Neuronal stem cell (in vitro differentiated cells): ENCODE measurements around the gene PDE11A.

Experiments
- DNase-seq: peaks from one replicate; pipeline ENCODE4 v3.0.0-alpha.2; 2013; ENCODE audit warnings: low spot score
- H2AFZ ChIP-seq: one replicate; pipeline ENCODE4 v1.6.1; 2013; ENCODE audit warnings: mild to moderate bottlenecking, low read length, inconsistent platforms
- H2AK5ac ChIP-seq: 2 replicates; pipeline ENCODE4 v1.6.1; 2013; ENCODE audit warnings: low read depth, mild to moderate bottlenecking, inconsistent platforms, low read length, moderate library complexity, mixed read lengths
- H2BK120ac ChIP-seq: 2 replicates; pipeline ENCODE4 v1.6.1; 2013; ENCODE audit warnings: low read depth, mild to moderate bottlenecking, inconsistent platforms, low read length, moderate library complexity, mixed read lengths
- H2BK12ac ChIP-seq: one replicate; pipeline ENCODE4 v1.6.1; 2013; ENCODE audit warnings: low read length, inconsistent platforms
- H2BK15ac ChIP-seq: 2 replicates; pipeline ENCODE4 v1.6.1; 2013; ENCODE audit warnings: mild to moderate bottlenecking, low read length, inconsistent platforms, mixed read lengths
- H2BK5ac ChIP-seq: one replicate; pipeline ENCODE4 v1.6.1; 2013; ENCODE audit warnings: inconsistent platforms, mild to moderate bottlenecking, low read length, moderate library complexity
- H3K14ac ChIP-seq: one replicate; pipeline ENCODE4 v1.6.1; 2013; ENCODE audit warnings: low read length, inconsistent platforms
- H3K18ac ChIP-seq: 2 replicates; pipeline ENCODE4 v1.6.1; 2013; ENCODE audit warnings: low read length, inconsistent platforms
- H3K23ac ChIP-seq: 2 replicates; pipeline ENCODE4 v1.6.1; 2013; ENCODE audit warnings: low read depth, mild to moderate bottlenecking, mixed read lengths, low read length, inconsistent platforms; ENCODE audit not compliant: poor library complexity
- H3K27ac ChIP-seq: replicated peaks from 3 replicates; pipeline ENCODE4 v1.5.1; 2013; ENCODE audit warnings: low read length, inconsistent platforms
- H3K27me3 ChIP-seq, 3 experiments: 2 replicates each; pipeline ENCODE4 v1.6.1; 2013; ENCODE audit warnings: low read length in 3 of 3, mild to moderate bottlenecking in 2 of 3, inconsistent platforms in 1 of 3, low read depth in 1 of 3, mixed read lengths in 1 of 3, moderate library complexity in 1 of 3; ENCODE audit not compliant: control insufficient read depth in 3 of 3, insufficient read depth in 3 of 3
- H3K36me3 ChIP-seq, 2 donors: replicated peaks in 1 of 2; 2 replicates each; pipeline ENCODE4 v1.6.1; 2013; ENCODE audit warnings: low read length in 2 of 2; ENCODE audit not compliant: control insufficient read depth in 2 of 2, insufficient read depth in 2 of 2
- H3K4ac ChIP-seq: 2 replicates; pipeline ENCODE4 v1.6.1; 2013; ENCODE audit warnings: inconsistent platforms, mild to moderate bottlenecking, low read length, moderate library complexity
- H3K4me1 ChIP-seq, 2 donors: 1 replicate in 1 of 2; 2 replicates in 1 of 2; pipeline ENCODE4 v1.6.1; 2013; ENCODE audit warnings: low read length in 2 of 2, low read depth in 1 of 2; ENCODE audit not compliant: control insufficient read depth in 2 of 2, insufficient read depth in 1 of 2
- H3K4me2 ChIP-seq: one replicate; pipeline ENCODE4 v1.6.1; 2013; ENCODE audit warnings: mild to moderate bottlenecking, low read length, inconsistent platforms; ENCODE audit not compliant: insufficient read depth, poor library complexity, severe bottlenecking
- H3K4me3 ChIP-seq, 2 donors: 2 replicates each; pipeline ENCODE4 v1.5.1; 2013; ENCODE audit warnings: low read length in 2 of 2, mild to moderate bottlenecking in 2 of 2, inconsistent platforms in 1 of 2, moderate library complexity in 1 of 2
- H3K79me1 ChIP-seq: one replicate; pipeline ENCODE4 v1.6.1; 2013; ENCODE audit warnings: low read depth, mild to moderate bottlenecking, inconsistent platforms, low read length, moderate library complexity
- H3K9ac ChIP-seq: one replicate; pipeline ENCODE4 v1.6.1; 2013; ENCODE audit warnings: mild to moderate bottlenecking, low read depth, low read length, inconsistent platforms; ENCODE audit not compliant: poor library complexity
- H3K9me3 ChIP-seq, 2 donors: replicated peaks in 1 of 2; 2 replicates each; pipeline versions ENCODE3 to v1.6.1; 2013; ENCODE audit warnings: low read length in 2 of 2, mild to moderate bottlenecking in 2 of 2, inconsistent platforms in 1 of 2, low read depth in 1 of 2, mixed read lengths in 1 of 2, moderate library complexity in 1 of 2; ENCODE audit not compliant: control insufficient read depth in 2 of 2, insufficient read depth in 1 of 2
- H4K8ac ChIP-seq: one replicate; pipeline ENCODE4 v1.6.1; 2013; ENCODE audit warnings: low read depth, mild to moderate bottlenecking, inconsistent platforms, low read length, moderate library complexity
- H4K91ac ChIP-seq: one replicate; pipeline ENCODE4 v1.6.1; 2013; ENCODE audit warnings: low read length, low read depth, mild to moderate bottlenecking, inconsistent platforms; ENCODE audit not compliant: poor library complexity
- WGBS, 2 donors: extraction: QIAGEN DNeasy Blood & Tissue Kit; methylation state at CpG; one replicate each; pipeline ENCODE4 v1.1.7; 2013; ENCODE audit warnings: missing lambda C conversion rate in 2 of 2, mixed read lengths in 1 of 2; ENCODE audit not compliant: insufficient read length in 2 of 2, insufficient replicate concordance in 1 of 2; ENCODE audit errors: extremely low coverage in 2 of 2; 5-methylcytosine and 5-hydroxymethylcytosine counted together

Gene PDE11A

DNA sequence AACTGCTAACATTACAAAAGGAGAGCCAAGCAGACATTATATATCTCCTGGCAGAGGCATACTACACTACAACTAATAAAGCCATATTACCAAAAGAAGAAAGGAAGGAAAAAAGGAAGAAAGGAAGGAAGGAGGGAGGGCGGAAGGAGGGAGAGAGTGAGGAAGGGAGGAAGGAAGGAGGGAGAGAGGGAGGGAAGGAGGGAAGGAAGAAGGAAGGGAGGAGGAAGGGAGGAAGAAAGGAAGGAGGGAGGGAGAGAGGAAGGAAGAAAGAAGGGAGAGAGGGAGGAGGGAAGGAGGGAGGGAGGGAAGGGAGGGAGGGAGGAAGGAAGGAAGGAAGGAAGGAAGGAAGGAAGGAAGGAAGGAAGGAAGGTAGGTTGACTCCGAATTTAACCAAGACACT is 133.4 kb downstream of the PDE11A start:
- H3K4me2 ChIP-seq = no peak overlapping the region
- no peak overlapping the region for H3K18ac ChIP-seq
- no peak overlapping the region for H3K27ac ChIP-seq
- H3K4me3 ChIP-seq = no peak overlapping the region
- no peaks in the 10 kb centered on the region for H3K36me3 ChIP-seq
- H4K91ac ChIP-seq = no peak overlapping the region
- no peak overlapping the region for H2BK120ac ChIP-seq
- H2BK12ac ChIP-seq = no peak overlapping the region
- no peaks in the 10 kb centered on the region for H3K9me3 ChIP-seq
- no peak overlapping the region for H3K23ac ChIP-seq
- no peak overlapping the region for H2BK5ac ChIP-seq
- H2AFZ ChIP-seq = no peak overlapping the region
- H3K9ac ChIP-seq = no peak overlapping the region
- H2AK5ac ChIP-seq = no peak overlapping the region
- H3K4me1 ChIP-seq = no peaks in the 10 kb centered on the region
- no peaks in the 10 kb centered on the region for H3K27me3 ChIP-seq
- no CpG with 5 or more reads among the region's 2 CpGs for WGBS, 2 donors
- no peaks in the 10 kb centered on the region for H3K79me1 ChIP-seq
- H4K8ac ChIP-seq = no peak overlapping the region
- H2BK15ac ChIP-seq = no peak overlapping the region
- no peak overlapping the region for H3K4ac ChIP-seq
- DNase-seq = no peak
- H3K14ac ChIP-seq = no peak overlapping the region

DNA sequence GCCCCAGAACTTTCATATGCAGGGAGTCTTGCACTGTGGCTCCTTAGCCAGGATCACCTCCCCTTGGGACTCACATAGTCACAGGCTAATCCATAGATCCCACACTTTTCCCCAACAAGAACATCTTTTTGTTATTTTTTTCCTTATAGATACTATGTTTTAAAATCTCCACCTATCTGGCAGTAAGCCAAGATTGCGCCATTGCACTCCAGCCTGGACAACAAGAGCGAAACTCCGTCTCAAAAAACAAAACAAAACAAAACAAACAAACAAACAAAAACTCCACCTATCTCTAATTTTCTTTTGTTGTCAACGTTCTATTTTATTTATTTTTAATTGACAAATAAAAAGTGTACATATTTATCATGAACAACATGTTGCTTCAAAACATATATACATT is 141.7 kb downstream of the PDE11A start:
- Histone ChIP-seq H2AK5ac (no peak overlapping the region), H2BK12ac (no peak overlapping the region), H3K27me3 (no peaks in the 10 kb centered on the region), H3K79me1 (no peaks in the 10 kb centered on the region), H3K18ac (no peak overlapping the region), H3K4me3 (peak overlapping the region in 1 of 2 donors; percentile 40), H3K4me1 (no peaks in the 10 kb centered on the region), H4K91ac (no peak overlapping the region), H3K9ac (no peak overlapping the region), H3K14ac (no peak overlapping the region), H3K23ac (no peak overlapping the region), H3K9me3 (no peaks in the 10 kb centered on the region), H3K4me2 (no peak overlapping the region), H2BK120ac (no peak overlapping the region), H3K27ac (no peak overlapping the region), H2BK15ac (no peak overlapping the region), H3K36me3 (no peaks in the 10 kb centered on the region), H3K4ac (no peak overlapping the region), H2BK5ac (no peak overlapping the region), H2AFZ (no peak overlapping the region), H4K8ac (no peak overlapping the region)
- WGBS, 2 donors = 100% methylated on average over 1 of the region's 4 CpGs; no CpG with 5 or more reads in 1 of the 2 donors
- no peak for DNase-seq

DNA sequence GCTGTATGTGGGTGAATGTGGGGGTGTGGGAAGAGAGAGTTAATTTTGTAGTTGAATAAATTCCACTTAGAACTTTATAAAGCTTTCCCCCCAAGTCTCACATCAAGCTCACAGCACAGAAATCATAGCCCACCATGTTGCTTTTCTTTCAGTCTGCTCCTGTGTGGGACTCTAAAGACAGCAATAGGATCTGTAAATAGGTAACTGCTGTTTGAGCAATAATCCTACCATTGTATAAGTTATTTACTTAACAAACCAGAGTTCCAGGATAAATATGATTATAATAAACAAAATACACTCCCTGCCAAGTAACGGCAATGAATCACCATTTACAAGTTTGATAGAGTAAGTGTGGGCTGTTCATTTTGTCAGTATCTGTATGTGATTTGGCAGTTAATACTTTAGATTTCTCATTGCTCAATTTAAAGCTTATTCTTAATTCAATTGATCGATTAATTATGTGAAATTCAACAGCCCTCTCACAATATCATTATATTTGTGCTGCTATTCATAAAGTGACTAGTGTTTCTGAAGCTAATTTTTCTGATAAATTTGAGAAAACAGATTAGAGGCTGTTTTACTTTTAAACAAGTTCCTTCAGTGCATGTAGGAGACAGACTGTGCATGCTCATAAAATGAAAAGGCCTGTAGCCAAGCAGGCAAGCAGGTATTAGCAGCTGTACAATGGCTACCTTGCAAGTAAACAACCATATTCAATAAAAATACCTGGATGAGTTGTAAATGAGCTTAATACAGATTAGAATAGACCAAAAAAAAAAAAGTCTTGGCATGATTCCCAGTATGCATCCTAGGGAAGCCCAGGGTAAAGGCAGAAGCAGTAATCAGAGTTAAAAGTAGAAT is 142.7 kb downstream of the PDE11A start:
- Histone ChIP-seq H3K27me3 (no peaks in the 10 kb centered on the region), H4K91ac (no peak overlapping the region), H2AK5ac (no peak overlapping the region), H3K14ac (no peak overlapping the region), H3K4me2 (no peak overlapping the region), H4K8ac (no peak overlapping the region), H3K36me3 (no peaks in the 10 kb centered on the region), H2AFZ (no peak overlapping the region), H3K9me3 (no peaks in the 10 kb centered on the region), H2BK120ac (no peak overlapping the region), H2BK12ac (no peak overlapping the region), H3K4ac (no peak overlapping the region), H3K18ac (no peak overlapping the region), H3K23ac (no peak overlapping the region), H3K4me1 (no peaks in the 10 kb centered on the region), H3K9ac (no peak overlapping the region), H3K4me3 (no peak overlapping the region), H3K27ac (no peak overlapping the region), H3K79me1 (no peaks in the 10 kb centered on the region), H2BK15ac (no peak overlapping the region), H2BK5ac (no peak overlapping the region)
- WGBS, 2 donors = no CpG with 5 or more reads among the region's 2 CpGs
- no peak for DNase-seq

DNA sequence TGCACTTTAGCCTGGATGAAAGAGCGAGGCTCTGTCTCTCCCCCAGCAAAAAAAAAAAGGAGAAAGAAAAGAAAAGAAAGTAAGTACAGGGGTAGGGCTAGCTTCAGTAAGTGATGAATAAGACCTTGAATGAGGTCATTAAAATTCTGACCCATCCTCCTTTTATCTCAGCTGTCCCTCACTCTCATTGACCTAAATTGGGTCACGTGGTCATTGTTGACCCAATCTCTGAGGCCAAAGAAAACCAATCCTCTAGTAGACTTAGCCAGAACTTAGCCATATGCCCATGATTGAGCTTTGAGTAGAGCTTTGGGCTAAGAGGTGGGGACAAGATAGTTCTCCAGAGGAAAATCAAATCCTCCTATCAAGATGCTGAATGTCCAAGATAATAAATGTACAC is 149.3 kb downstream of the PDE11A start:
- Histone ChIP-seq H3K4me2 (no peak overlapping the region), H3K79me1 (no peaks in the 10 kb centered on the region), H2BK5ac (no peak overlapping the region), H3K18ac (no peak overlapping the region), H2BK120ac (no peak overlapping the region), H3K9me3 (no peaks in the 10 kb centered on the region), H3K23ac (no peak overlapping the region), H2BK12ac (no peak overlapping the region), H3K4ac (no peak overlapping the region), H3K14ac (no peak overlapping the region), H3K9ac (no peak overlapping the region), H2AK5ac (no peak overlapping the region), H3K36me3 (no peaks in the 10 kb centered on the region), H3K27me3 (no peaks in the 10 kb centered on the region), H3K4me1 (no peaks in the 10 kb centered on the region), H4K91ac (no peak overlapping the region), H3K27ac (no peak overlapping the region), H4K8ac (no peak overlapping the region), H2AFZ (no peak overlapping the region), H2BK15ac (no peak overlapping the region), H3K4me3 (no peak overlapping the region)
- no CpG with 5 or more reads among the region's 2 CpGs for WGBS, 2 donors
- DNase-seq = no peak
